KMS-11 (cell line): ENCODE data around the gene CTRL.

Experiments
- H2AFZ ChIP-seq: fragments of 200-600 bp; sonication (generic); 2 replicates; pipeline ENCODE4 v1.6.1; 2016; ENCODE audit warnings: antibody characterized with exemption, mixed run types, low read depth
- H3K27ac ChIP-seq: fragments of 200-600 bp; sonication (generic); 2 replicates; pipeline ENCODE4 v1.6.1; 2016; ENCODE audit warnings: mild to moderate bottlenecking, mixed run types
- H3K27me3 ChIP-seq: fragments of 200-600 bp; sonication (generic); 2 replicates; pipeline ENCODE4 v1.6.1; 2017; ENCODE audit warnings: mild to moderate bottlenecking, low read depth, mixed run types, moderate library complexity; ENCODE audit not compliant: insufficient read depth
- H3K36me3 ChIP-seq: fragments of 200-600 bp; sonication (generic); 2 replicates; pipeline ENCODE4 v1.6.1; 2017; ENCODE audit warnings: mild to moderate bottlenecking, mixed run types; ENCODE audit not compliant: insufficient read depth
- H3K4me1 ChIP-seq: fragments of 200-600 bp; sonication (generic); 2 replicates; pipeline ENCODE4 v1.6.1; 2016; ENCODE audit warnings: mild to moderate bottlenecking, low read depth, mixed run types; ENCODE audit not compliant: poor library complexity, severe bottlenecking
- H3K4me2 ChIP-seq: fragments of 200-600 bp; sonication (generic); 2 replicates; pipeline ENCODE4 v1.7.0; 2016; ENCODE audit warnings: mild to moderate bottlenecking, mixed run types
- H3K4me3 ChIP-seq: fragments of 200-600 bp; sonication (generic); IDR thresholded peaks from 2 replicates; pipeline ENCODE4 v1.6.1; 2017; ENCODE audit warnings: low read depth, low read length, mixed read lengths; ENCODE audit not compliant: insufficient read depth
- H3K79me2 ChIP-seq: fragments of 200-600 bp; sonication (generic); 2 replicates; pipeline ENCODE4 v1.6.1; 2016; ENCODE audit warnings: low read depth, mixed run types; ENCODE audit not compliant: insufficient read depth
- H3K9ac ChIP-seq: fragments of 200-600 bp; sonication (generic); 2 replicates; pipeline ENCODE4 v1.6.1; 2016; ENCODE audit warnings: mild to moderate bottlenecking, mixed run types
- H4K20me1 ChIP-seq: fragments of 200-600 bp; sonication (generic); 2 replicates; pipeline ENCODE4 v1.6.1; 2016; ENCODE audit warnings: mild to moderate bottlenecking, mixed run types; ENCODE audit not compliant: insufficient read depth
- TF ChIP-seq, protein P1 (sequence below): fragments of 200-600 bp; sonication (generic); conservative IDR thresholded peaks from 2 replicates; pipeline ENCODE4 v1.6.1; 2017; ENCODE audit warnings: low read depth, mild to moderate bottlenecking, antibody characterized with exemption, low read length, moderate library complexity, mixed read lengths

The CTRL gene

DNA sequence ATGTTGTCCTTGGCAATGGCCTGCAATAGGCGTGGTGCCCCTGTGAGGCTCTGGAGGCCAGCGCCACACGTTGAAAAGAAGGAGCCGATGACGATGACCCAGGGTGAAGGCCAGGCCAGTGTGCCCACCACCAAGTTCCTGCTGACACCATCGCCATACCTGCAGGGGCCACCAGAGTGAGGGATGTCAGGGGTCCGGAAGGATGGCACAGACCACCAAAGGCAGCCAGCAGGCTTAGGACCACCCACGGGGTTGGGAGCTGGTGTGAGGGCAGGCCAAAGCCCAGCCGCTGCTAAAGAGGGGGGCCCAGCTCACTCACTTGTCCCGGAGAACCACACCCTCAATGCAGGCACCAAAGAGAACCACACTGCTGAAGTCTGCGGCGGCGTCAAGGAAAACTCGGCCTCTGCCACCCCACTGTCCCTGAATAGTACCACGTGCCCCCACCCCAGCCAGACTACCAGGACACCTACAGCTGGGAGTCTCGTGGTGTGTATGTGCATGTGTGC, 18.7 kb upstream of the CTRL start:
- no peaks in the 10 kb centered on the region for H3K79me2 ChIP-seq
- no peaks in the 10 kb centered on the region for H4K20me1 ChIP-seq
- no peak overlapping the region for H3K4me3 ChIP-seq
- no peaks in the 10 kb centered on the region for H3K4me1 ChIP-seq
- H3K36me3 ChIP-seq: no peaks in the 10 kb centered on the region
- H3K4me2 ChIP-seq: no peak overlapping the region
- no peak overlapping the region for H2AFZ ChIP-seq
- H3K27ac ChIP-seq: no peak overlapping the region
- no peaks in the 10 kb centered on the region for H3K27me3 ChIP-seq
- no peak overlapping the region for H3K9ac ChIP-seq
- TF ChIP-seq, protein P1, sequence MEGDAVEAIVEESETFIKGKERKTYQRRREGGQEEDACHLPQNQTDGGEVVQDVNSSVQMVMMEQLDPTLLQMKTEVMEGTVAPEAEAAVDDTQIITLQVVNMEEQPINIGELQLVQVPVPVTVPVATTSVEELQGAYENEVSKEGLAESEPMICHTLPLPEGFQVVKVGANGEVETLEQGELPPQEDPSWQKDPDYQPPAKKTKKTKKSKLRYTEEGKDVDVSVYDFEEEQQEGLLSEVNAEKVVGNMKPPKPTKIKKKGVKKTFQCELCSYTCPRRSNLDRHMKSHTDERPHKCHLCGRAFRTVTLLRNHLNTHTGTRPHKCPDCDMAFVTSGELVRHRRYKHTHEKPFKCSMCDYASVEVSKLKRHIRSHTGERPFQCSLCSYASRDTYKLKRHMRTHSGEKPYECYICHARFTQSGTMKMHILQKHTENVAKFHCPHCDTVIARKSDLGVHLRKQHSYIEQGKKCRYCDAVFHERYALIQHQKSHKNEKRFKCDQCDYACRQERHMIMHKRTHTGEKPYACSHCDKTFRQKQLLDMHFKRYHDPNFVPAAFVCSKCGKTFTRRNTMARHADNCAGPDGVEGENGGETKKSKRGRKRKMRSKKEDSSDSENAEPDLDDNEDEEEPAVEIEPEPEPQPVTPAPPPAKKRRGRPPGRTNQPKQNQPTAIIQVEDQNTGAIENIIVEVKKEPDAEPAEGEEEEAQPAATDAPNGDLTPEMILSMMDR: no peak

DNA sequence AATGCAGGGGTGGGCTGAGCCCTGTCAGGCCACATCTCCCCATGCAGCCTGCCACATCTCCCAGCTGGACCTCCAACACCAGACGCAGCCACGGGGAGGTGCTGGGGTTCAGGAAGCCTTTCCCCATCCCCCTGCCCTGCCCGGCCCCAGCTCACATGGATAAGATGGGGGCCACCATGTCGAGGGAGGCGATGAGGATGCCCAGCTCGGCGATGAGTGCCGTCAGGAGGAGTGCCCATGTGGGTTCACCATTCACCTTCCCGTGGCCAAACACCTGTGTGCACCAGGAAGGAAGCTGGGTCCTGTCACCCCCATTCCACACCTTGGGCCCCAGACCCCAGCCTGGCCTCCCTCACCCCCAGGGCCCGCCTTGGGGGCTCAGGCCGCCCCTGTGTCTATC, 18.0 kb upstream of the CTRL start:
- H3K4me3 ChIP-seq: no peak overlapping the region
- H3K36me3 ChIP-seq: no peaks in the 10 kb centered on the region
- no peaks in the 10 kb centered on the region for H4K20me1 ChIP-seq
- no peaks in the 10 kb centered on the region for H3K4me1 ChIP-seq
- no peak overlapping the region for H3K9ac ChIP-seq
- H3K27ac ChIP-seq: no peak overlapping the region
- no peak overlapping the region for H3K4me2 ChIP-seq
- no peaks in the 10 kb centered on the region for H3K27me3 ChIP-seq
- TF ChIP-seq, protein P1: no peak
- H3K79me2 ChIP-seq: no peaks in the 10 kb centered on the region
- H2AFZ ChIP-seq: no peak overlapping the region

DNA sequence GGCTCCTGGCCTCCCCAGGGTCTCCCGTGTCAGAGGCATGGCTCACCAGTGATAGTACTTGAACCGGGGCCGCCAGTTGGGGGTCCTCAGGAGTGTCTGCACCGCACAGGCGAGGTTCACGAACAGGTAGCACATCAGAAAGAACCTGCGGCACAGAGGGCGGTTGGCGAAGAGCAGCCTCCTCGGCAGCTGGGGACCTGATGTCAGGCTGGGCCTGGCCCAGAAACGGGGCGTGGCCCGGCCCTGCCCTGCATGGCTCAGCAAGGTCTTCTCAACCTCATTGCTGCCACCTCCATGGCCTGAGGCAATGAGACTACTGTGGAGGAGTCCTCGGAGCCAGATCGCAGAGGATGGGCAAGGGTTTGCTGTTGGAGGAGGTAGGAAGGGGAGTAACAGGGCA, 16.4 kb upstream of the CTRL start:
- no peaks in the 10 kb centered on the region for H3K79me2 ChIP-seq
- H3K27ac ChIP-seq: no peak overlapping the region
- TF ChIP-seq, protein P1: no peak
- no peaks in the 10 kb centered on the region for H4K20me1 ChIP-seq
- no peaks in the 10 kb centered on the region for H3K27me3 ChIP-seq
- H2AFZ ChIP-seq: no peak overlapping the region
- H3K36me3 ChIP-seq: no peaks in the 10 kb centered on the region
- H3K9ac ChIP-seq: no peak overlapping the region
- H3K4me2 ChIP-seq: no peak overlapping the region
- no peak overlapping the region for H3K4me3 ChIP-seq
- H3K4me1 ChIP-seq: no peaks in the 10 kb centered on the region

DNA sequence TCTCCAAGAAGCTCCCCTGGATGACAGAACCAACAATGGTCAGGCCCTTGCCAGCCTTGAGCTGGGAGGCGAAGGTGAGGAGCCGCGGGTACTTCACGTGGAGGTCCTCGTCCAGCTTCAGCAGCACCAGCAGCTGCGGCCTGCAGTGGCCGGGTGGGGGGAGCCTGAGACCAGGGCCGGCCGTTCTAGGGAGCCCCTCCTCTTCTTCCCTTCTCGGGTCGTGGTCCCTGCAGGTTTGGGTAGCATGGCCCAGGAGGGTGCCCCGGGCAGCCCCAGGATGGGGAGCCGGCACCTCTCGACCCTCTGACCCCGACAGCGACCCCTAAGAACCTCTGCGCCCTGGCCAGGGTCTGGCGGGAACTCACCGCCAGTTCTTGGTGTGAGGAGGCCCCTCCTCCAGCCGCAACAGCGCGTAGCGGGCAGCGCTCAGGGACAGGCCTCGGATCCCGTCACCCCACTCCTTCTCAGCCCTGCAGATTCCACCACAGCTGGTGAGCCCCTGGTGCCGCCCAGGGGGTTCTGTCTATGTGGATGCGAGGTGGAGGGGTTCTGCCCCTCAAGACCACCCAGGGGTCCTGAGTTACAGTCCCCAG, 15.4 kb upstream of the CTRL start:
- H4K20me1 ChIP-seq: no peaks in the 10 kb centered on the region
- H3K27ac ChIP-seq: no peak overlapping the region
- TF ChIP-seq, protein P1: no peak
- no peak overlapping the region for H3K4me3 ChIP-seq
- no peaks in the 10 kb centered on the region for H3K79me2 ChIP-seq
- no peak overlapping the region for H3K9ac ChIP-seq
- no peaks in the 10 kb centered on the region for H3K27me3 ChIP-seq
- no peak overlapping the region for H2AFZ ChIP-seq
- H3K36me3 ChIP-seq: no peaks in the 10 kb centered on the region
- no peak overlapping the region for H3K4me2 ChIP-seq
- no peaks in the 10 kb centered on the region for H3K4me1 ChIP-seq
